ENCODE results near the gene INSYN1. TPM values are rescaled to one million over a fixed set of nuclear protein-coding genes. Genes with fewer than 3 reads are reported as not detected.

INSYN1 gene
- total and polyA plus RNA-seq, 4 donors = 3.4 to 12.7 (median 5.2) TPM

DNA sequence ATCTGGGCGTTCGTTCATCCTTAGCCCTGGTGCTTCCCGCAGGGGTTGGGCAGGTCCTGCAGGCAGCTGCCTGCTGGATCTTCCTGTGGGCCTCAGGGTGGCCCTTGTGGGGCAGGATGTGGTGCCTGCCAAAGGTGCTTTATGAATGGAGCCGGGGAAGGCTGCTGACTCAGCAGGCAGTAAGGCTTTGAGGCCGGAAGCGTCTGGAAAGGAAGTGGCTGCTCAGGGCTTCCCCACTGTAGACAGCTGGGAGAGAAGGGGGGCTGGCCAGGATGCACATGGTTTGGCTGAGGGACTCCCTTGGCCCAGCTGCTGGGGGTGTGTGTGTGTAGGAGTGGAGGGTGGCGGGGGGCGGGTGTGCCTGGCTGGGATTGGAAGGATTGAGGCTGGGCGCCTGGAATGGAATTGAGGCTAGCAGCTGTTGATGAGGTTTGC lies 56.1 kb downstream of the INSYN1 start:
- Histone ChIP-seq H3K36me3 (ENCODE audit: control insufficient read depth in 1 of 2, insufficient read depth in 2 of 2, low read length in 1 of 2) (peaks cover 0 to 2% of the 10 kb centered on the region in 2 donors), H3K4me3 (ENCODE audit: low read length in 2 of 2) (no peak overlapping the region), H3K27ac (ENCODE audit: low read depth in 1 of 2, low read length in 2 of 2) (no peak overlapping the region), H3K4me1 (ENCODE audit: control insufficient read depth in 1 of 2, insufficient read depth in 2 of 2, low read length in 2 of 2) (peaks cover 3 to 4% of the 10 kb centered on the region in 2 donors), H3K9me3 (ENCODE audit: control insufficient read depth, low read length) (no peaks in the 10 kb centered on the region), H3K27me3 (ENCODE audit: control insufficient read depth in 1 of 2, insufficient read depth in 2 of 2, low read length in 1 of 2) (no peaks in the 10 kb centered on the region)
- 3 to 6% methylated on average over 9 of the region's 9 CpGs for WGBS, 2 donors
- intact Hi-C loops (cut with DNase I) = loop anchor here in 1 of 2 donors (2.0 to 10.0 kb wide), 3 partner anchors 14 to 412 kb away; no protein-coding TSS in a partner anchor
- peak; percentile 89 for ATAC-seq (ENCODE audit: low FRiP score)
- peak; percentile 88 to 94 for DNase-seq

- intact Hi-C loops (cut with DNase I) = loop anchor here in 1 of 2 donors (2.0 to 10.0 kb wide), 3 partner anchors 14 to 412 kb away; no protein-coding TSS in a partner anchor
- 92% methylated on average over 1 of the region's 1 CpG for WGBS, 2 donors
- Histone ChIP-seq H3K27ac (ENCODE audit: low read depth in 1 of 2, low read length in 2 of 2) (no peak overlapping the region), H3K4me1 (ENCODE audit: control insufficient read depth in 1 of 2, insufficient read depth in 2 of 2, low read length in 2 of 2) (peaks cover 3 to 4% of the 10 kb centered on the region in 2 donors), H3K36me3 (ENCODE audit: control insufficient read depth in 1 of 2, insufficient read depth in 2 of 2, low read length in 1 of 2) (peaks cover 0 to 2% of the 10 kb centered on the region in 2 donors), H3K9me3 (ENCODE audit: control insufficient read depth, low read length) (no peaks in the 10 kb centered on the region), H3K4me3 (ENCODE audit: low read length in 2 of 2) (no peak overlapping the region), H3K27me3 (ENCODE audit: control insufficient read depth in 1 of 2, insufficient read depth in 2 of 2, low read length in 1 of 2) (no peaks in the 10 kb centered on the region)
- ATAC-seq (ENCODE audit: low FRiP score) = no peak
- DNase-seq = no peak
Observed at GRCh38 chr15:73696641-73697001, 56.5 kb downstream of the INSYN1 start.

DNA sequence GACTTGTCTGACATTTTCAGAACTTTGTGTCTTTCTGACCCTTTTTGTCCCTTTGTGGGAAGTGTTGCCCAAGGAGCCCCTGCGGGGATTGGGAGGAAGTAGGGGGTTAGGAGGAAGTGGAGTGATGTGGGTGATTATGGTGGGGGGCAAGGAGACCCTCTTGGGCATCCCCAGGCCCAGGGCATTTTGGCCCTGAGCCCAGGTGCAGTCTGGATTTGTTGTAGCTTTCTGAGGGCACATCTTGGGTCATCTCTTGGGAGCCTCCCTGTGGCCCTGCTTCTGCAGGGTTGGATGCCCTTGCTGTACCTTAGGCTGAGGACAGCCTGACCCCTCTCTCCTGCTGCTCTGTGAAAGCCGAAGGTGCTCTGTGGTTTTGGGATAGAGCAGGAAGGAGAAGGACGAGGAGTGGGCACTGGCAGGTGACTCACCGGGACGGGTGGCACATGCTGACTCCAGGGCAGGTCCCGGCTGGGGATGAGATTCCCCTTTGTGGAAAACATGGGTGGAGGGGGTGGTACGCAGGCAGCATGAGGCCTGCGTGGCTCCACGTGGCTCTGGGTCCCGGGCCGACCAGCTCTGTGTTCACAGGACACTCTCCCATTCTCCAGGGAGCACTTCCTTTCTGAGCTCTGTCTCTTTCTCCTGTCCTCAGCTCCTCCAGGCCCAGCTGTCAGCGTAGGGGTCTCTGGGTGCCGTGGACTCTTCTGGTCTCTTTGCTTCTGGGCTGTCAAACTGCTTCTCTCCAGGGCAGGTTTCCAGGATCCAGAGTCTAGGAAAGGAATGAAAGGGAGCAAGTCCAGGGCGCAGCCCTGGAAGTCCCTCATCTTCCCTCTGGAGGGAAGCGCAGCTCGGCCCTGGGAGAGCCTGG lies 57.1 kb downstream of the INSYN1 start:
- H3K27me3 ChIP-seq (ENCODE audit: control insufficient read depth in 1 of 2, insufficient read depth in 2 of 2, low read length in 1 of 2) = no peaks in the 10 kb centered on the region
- no peaks in the 10 kb centered on the region for H3K9me3 ChIP-seq (ENCODE audit: control insufficient read depth, low read length)
- H3K4me3 ChIP-seq (ENCODE audit: low read length in 2 of 2) = no peak overlapping the region
- DNase-seq (no peak), ATAC-seq (ENCODE audit: low FRiP score) (no peak)
- H3K4me1 ChIP-seq (ENCODE audit: control insufficient read depth in 1 of 2, insufficient read depth in 2 of 2, low read length in 2 of 2) = peaks cover 3 to 4% of the 10 kb centered on the region in 2 donors
- H3K27ac ChIP-seq (ENCODE audit: low read depth in 1 of 2, low read length in 2 of 2) = no peak overlapping the region
- intact Hi-C loops (cut with DNase I) = loop anchor here in 1 of 2 donors (2.0 to 10.0 kb wide), 3 partner anchors 13 to 411 kb away; no protein-coding TSS in a partner anchor
- peaks cover 0 to 2% of the 10 kb centered on the region in 2 donors for H3K36me3 ChIP-seq (ENCODE audit: control insufficient read depth in 1 of 2, insufficient read depth in 2 of 2, low read length in 1 of 2)
- WGBS, 2 donors = 73 to 76% methylated on average over 16 of the region's 16 CpGs

DNA sequence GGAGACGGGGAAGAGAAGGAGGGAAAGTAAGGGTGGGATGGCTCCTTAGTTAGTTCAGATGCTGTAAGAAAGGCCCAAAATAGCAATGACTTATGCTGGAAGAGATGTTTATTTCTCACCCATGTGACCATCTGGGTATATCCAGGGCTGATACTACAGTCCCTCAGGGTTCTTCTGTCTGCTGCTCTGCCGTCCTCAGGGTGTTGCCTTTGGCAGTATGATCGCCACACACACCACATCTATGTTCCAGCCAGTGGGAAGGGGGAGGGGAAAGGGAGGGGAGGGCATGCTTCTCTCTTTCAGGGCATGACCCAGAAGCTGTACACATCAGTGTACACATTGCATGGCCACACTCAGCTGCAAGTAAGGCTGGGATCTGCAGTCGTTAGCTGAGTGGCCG lies 58.7 kb downstream of the INSYN1 start:
- no peak for DNase-seq
- peaks cover 3 to 4% of the 10 kb centered on the region in 2 donors for H3K4me1 ChIP-seq (ENCODE audit: control insufficient read depth in 1 of 2, insufficient read depth in 2 of 2, low read length in 2 of 2)
- no peak overlapping the region for H3K4me3 ChIP-seq (ENCODE audit: low read length in 2 of 2)
- ATAC-seq (ENCODE audit: low FRiP score) = peak; percentile 40
- no peaks in the 10 kb centered on the region for H3K27me3 ChIP-seq (ENCODE audit: control insufficient read depth in 1 of 2, insufficient read depth in 2 of 2, low read length in 1 of 2)
- 5 to 7% methylated on average over 5 of the region's 5 CpGs for WGBS, 2 donors
- no peaks in the 10 kb centered on the region for H3K9me3 ChIP-seq (ENCODE audit: control insufficient read depth, low read length)
- peaks cover 0 to under 1% of the 10 kb centered on the region in 2 donors for H3K36me3 ChIP-seq (ENCODE audit: control insufficient read depth in 1 of 2, insufficient read depth in 2 of 2, low read length in 1 of 2)
- H3K27ac ChIP-seq (ENCODE audit: low read depth in 1 of 2, low read length in 2 of 2) = no peak overlapping the region
- intact Hi-C loops (cut with DNase I) = loop anchor here in 1 of 2 donors (10.0 kb wide), 1 partner anchor 410 kb away; no protein-coding TSS in a partner anchor

DNA sequence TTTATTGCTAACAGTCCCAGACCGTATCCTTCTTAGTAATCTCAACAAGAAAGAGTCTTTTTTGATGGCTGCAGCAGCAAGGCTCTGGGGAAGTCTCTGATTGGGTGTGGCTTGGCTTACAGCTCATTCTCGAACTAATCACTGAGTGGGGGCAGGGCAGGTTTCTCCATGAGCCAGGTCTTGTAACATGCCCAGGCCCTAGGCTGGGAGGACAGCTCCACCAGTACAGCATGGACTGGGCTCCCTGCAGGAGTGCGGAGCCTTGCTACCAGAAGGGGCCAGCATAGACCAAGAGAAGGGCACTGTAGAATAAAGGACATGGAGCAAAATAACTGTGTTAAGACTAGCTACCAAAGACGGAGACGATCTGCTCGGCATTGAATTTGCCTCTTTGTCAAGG lies 61.8 kb downstream of the INSYN1 start:
- DNase-seq (peak; percentile 83 to 86), ATAC-seq (ENCODE audit: low FRiP score) (peak; percentile 62)
- Histone ChIP-seq H3K9me3 (ENCODE audit: control insufficient read depth, low read length) (no peaks in the 10 kb centered on the region), H3K4me3 (ENCODE audit: low read length in 2 of 2) (no peak overlapping the region), H3K36me3 (ENCODE audit: control insufficient read depth in 1 of 2, insufficient read depth in 2 of 2, low read length in 1 of 2) (no peaks in the 10 kb centered on the region), H3K4me1 (ENCODE audit: control insufficient read depth in 1 of 2, insufficient read depth in 2 of 2, low read length in 2 of 2) (peaks cover 0 to 2% of the 10 kb centered on the region in 2 donors), H3K27me3 (ENCODE audit: control insufficient read depth in 1 of 2, insufficient read depth in 2 of 2, low read length in 1 of 2) (no peaks in the 10 kb centered on the region), H3K27ac (ENCODE audit: low read depth in 1 of 2, low read length in 2 of 2) (no peak overlapping the region)
- intact Hi-C loops (cut with DNase I) = loop anchor here in 1 of 2 donors (10.0 kb wide), 1 partner anchor 407 kb away; no protein-coding TSS in a partner anchor
- 31 to 34% methylated on average over 6 of the region's 6 CpGs for WGBS, 2 donors

- ATAC-seq (ENCODE audit: low FRiP score) (no peak), DNase-seq (no peak)
- Histone ChIP-seq H3K27me3 (ENCODE audit: control insufficient read depth in 1 of 2, insufficient read depth in 2 of 2, low read length in 1 of 2) (no peaks in the 10 kb centered on the region), H3K9me3 (ENCODE audit: control insufficient read depth, low read length) (no peaks in the 10 kb centered on the region), H3K36me3 (ENCODE audit: control insufficient read depth in 1 of 2, insufficient read depth in 2 of 2, low read length in 1 of 2) (no peaks in the 10 kb centered on the region), H3K4me3 (ENCODE audit: low read length in 2 of 2) (no peak overlapping the region), H3K27ac (ENCODE audit: low read depth in 1 of 2, low read length in 2 of 2) (no peak overlapping the region), H3K4me1 (ENCODE audit: control insufficient read depth in 1 of 2, insufficient read depth in 2 of 2, low read length in 2 of 2) (peaks cover 0 to 2% of the 10 kb centered on the region in 2 donors)
- intact Hi-C loops (cut with DNase I) = no loop called here
- WGBS, 2 donors = 89 to 90% methylated on average over 6 of the region's 6 CpGs
Observed at GRCh38 chr15:73688455-73688854, 64.7 kb downstream of the INSYN1 start.

GRCh38 chr15:73687351-73687750 lies 65.8 kb downstream of the INSYN1 start:
- Histone ChIP-seq H3K4me3 (ENCODE audit: low read length in 2 of 2) (no peak overlapping the region), H3K27me3 (ENCODE audit: control insufficient read depth in 1 of 2, insufficient read depth in 2 of 2, low read length in 1 of 2) (no peaks in the 10 kb centered on the region), H3K27ac (ENCODE audit: low read depth in 1 of 2, low read length in 2 of 2) (no peak overlapping the region), H3K4me1 (ENCODE audit: control insufficient read depth in 1 of 2, insufficient read depth in 2 of 2, low read length in 2 of 2) (peaks cover 0 to 2% of the 10 kb centered on the region in 2 donors), H3K9me3 (ENCODE audit: control insufficient read depth, low read length) (no peaks in the 10 kb centered on the region), H3K36me3 (ENCODE audit: control insufficient read depth in 1 of 2, insufficient read depth in 2 of 2, low read length in 1 of 2) (no peaks in the 10 kb centered on the region)
- intact Hi-C loops (cut with DNase I) = no loop called here
- ATAC-seq (ENCODE audit: low FRiP score) = no peak
- 95 to 98% methylated on average over 2 of the region's 2 CpGs for WGBS, 2 donors
- no peak for DNase-seq

- Histone ChIP-seq H3K36me3 (ENCODE audit: control insufficient read depth in 1 of 2, insufficient read depth in 2 of 2, low read length in 1 of 2) (no peaks in the 10 kb centered on the region), H3K4me3 (ENCODE audit: low read length in 2 of 2) (no peak overlapping the region), H3K4me1 (ENCODE audit: control insufficient read depth in 1 of 2, insufficient read depth in 2 of 2, low read length in 2 of 2) (peaks cover 0 to 2% of the 10 kb centered on the region in 2 donors), H3K9me3 (ENCODE audit: control insufficient read depth, low read length) (no peaks in the 10 kb centered on the region), H3K27me3 (ENCODE audit: control insufficient read depth in 1 of 2, insufficient read depth in 2 of 2, low read length in 1 of 2) (no peaks in the 10 kb centered on the region), H3K27ac (ENCODE audit: low read depth in 1 of 2, low read length in 2 of 2) (no peak overlapping the region)
- 40 to 45% methylated on average over 4 of the region's 4 CpGs for WGBS, 2 donors
- ATAC-seq (ENCODE audit: low FRiP score) = peak; percentile 12
- intact Hi-C loops (cut with DNase I) = no loop called here
- no peak for DNase-seq
Observed at GRCh38 chr15:73686781-73687256, 66.3 kb downstream of the INSYN1 start.
